Cardiac fibroblast (primary cell): ENCODE results near the gene LRTM1.

Source experiments
- DNase-seq, 2 donors: peaks; one replicate each; pipeline versions ENCODE4 v3.0.0 to v3.0.0-alpha.2; 2010; ENCODE audit warnings: low read depth in 2 of 2
- H3K4me3 ChIP-seq, 2 donors: replicated peaks in 1 of 2; 1 replicate in 1 of 2; 2 replicates in 1 of 2; pipeline ENCODE4 v1.5.1; 2011; ENCODE audit warnings: low read depth in 2 of 2, low read length in 2 of 2, mild to moderate bottlenecking in 2 of 2, moderate library complexity in 1 of 2
- TF ChIP-seq, protein P1 (sequence below): IDR thresholded peaks from one replicate; pipeline ENCODE4 v1.5.1; 2011; ENCODE audit warnings: low read depth, mild to moderate bottlenecking, low read length, inconsistent platforms

The LRTM1 gene

DNA sequence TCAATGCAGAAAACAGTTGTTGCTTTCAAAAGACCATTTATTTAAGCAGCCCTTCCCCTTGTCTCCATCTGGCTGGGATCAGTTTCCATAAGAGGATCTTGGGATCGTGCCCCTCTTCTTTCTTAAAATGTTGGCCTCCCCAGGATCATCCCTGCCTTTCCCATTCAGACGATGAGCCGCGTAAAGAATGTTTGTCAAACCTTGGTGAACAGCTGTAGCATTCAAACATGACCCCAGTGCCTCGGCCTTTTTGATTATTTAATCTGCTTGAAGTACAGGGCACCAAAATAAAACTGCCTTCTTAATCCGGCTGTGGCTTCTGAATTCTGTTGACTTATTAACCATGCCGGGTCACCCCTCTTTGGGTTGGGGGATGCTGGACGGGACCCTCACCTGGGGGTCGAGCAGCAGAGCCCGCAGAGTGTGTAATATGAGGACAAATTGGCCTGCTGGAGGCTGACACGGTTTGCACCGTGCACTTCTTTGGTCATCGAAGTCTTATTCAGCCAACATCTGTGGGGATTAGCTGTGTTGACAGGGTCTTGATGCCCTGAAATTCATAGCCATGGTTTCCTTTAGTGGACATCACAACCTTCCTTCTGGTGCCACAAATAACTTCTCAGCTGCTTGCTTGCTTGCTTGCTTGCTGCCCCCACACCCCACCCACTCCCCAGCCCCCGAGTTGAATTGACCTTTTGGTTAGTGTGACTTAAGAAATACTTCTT is at the start of gene LRTM1:
LRTM1 (minus strand) TSS at position 14 of the 725 bp plus-strand sequence. CDS start 148 bp downstream, outside the sequence.
- DNase-seq = no peak
- TF ChIP-seq, protein P1, sequence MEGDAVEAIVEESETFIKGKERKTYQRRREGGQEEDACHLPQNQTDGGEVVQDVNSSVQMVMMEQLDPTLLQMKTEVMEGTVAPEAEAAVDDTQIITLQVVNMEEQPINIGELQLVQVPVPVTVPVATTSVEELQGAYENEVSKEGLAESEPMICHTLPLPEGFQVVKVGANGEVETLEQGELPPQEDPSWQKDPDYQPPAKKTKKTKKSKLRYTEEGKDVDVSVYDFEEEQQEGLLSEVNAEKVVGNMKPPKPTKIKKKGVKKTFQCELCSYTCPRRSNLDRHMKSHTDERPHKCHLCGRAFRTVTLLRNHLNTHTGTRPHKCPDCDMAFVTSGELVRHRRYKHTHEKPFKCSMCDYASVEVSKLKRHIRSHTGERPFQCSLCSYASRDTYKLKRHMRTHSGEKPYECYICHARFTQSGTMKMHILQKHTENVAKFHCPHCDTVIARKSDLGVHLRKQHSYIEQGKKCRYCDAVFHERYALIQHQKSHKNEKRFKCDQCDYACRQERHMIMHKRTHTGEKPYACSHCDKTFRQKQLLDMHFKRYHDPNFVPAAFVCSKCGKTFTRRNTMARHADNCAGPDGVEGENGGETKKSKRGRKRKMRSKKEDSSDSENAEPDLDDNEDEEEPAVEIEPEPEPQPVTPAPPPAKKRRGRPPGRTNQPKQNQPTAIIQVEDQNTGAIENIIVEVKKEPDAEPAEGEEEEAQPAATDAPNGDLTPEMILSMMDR = no peak
- H3K4me3 ChIP-seq = no peak within 1 kb of the TSS

DNA sequence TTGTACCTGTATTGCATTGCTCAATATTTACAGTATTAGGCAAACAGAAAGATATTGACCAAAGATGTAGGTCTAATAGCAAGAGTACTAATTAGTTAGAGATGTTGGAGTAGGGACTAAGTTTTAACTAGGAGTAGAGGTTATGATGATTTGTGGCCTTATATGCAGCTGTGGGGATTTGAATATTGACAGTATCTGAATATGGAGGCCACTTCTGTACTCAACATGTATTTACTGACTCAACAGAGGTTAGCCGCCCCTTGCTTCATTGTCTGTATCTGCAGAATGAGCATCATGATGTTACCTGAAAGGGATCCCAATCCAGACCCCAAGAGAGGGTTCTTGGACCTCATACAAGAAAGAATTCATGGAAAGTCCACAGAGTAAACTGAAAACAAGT is 49.6 kb upstream of the LRTM1 start:
- no peak overlapping the region for H3K4me3 ChIP-seq
- TF ChIP-seq, protein P1 = no peak
- DNase-seq = no peak

DNA sequence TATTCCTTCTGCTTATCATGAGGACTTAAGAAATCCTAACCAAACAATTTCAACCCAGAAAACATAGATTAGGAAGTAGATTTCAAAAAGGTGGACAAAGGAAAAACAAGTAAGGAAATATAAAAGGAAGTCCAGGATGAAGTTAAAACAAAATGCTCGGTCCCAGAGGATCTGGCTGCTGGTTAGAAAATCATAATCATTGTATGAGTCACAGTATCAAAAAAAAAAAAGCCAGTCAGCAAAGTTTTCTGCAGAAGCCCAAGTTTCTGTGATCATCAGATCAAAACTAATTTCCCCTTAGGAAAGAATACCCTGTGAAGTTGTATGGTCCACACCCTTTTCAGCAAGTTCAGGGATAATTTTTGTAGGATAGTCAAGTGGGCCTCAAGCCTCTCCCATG is 43.0 kb upstream of the LRTM1 start:
- TF ChIP-seq, protein P1 = no peak
- no peak overlapping the region for H3K4me3 ChIP-seq
- DNase-seq = peak; percentile 43 to 55

DNA sequence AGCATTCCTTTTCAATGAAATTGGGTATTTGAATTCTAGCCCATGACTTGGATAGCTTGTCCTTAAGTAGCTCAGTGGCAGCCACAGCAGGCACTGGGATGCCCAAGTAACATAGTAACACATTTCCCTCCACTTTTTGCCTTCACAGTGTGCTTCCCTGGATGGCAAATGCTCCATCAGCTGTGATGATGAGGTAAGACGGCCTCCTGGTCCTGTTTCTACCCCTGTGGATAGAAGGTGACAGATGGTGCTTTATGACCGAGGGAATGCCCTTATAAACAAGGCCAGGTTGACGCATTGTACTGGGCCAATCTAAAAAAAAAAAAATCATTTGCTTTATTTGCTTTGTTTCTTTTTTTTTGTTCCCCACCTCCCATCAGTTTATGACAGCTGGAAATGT is 41.8 kb upstream of the LRTM1 start:
- H3K4me3 ChIP-seq = no peak overlapping the region
- TF ChIP-seq, protein P1 = no peak
- DNase-seq = no peak

DNA sequence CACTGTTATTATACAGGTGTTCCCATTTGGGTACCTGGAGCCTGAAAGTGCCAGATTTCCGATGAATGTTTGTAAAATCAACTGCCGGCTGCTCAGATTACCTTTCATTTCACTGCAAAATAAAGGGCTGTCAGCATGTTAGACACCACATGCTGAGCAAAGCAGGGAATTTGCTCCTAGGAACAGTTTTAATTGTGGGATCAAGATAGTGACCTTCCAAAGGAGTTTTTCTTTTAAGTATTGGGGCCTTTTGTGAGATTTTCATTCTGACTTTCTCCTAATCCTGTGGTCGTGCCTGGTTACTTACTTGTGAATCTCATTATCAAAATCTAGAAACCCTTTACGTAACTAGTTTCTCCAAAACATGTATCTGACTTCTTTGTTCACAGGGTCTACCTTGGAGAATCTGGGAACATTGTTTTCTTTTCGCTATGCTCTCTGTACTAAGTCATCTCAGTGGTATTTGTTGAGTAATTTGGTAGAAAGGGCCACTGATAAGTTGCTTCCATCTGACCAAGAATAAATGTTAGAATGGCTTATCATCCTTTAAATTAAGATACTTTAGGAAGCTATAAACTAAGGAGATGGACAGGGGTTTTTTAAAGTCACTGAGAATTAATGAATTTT is 40.8 kb upstream of the LRTM1 start:
- no peak overlapping the region for H3K4me3 ChIP-seq
- DNase-seq = peak; percentile 58 to 81
- TF ChIP-seq, protein P1 = no peak

DNA sequence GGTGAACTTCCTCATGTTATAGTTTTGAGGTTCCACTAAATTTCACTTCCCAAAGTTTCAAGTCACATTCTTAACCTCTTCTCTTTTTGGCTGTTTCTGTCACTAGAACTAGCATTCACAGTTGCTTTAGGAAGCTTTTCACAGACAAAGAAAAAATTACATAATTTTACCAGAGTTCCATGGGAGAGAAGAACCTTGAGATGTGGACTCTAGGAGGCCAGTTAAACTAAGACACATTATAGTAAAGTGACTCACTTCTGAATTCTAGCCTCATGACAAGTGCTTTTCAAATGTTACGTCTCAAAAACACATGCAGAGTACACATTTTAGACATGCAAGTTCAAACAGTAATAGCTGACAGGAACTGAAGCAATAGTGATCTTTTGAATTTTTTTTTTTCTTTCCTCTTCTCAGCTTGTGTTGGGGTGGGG is 39.9 kb upstream of the LRTM1 start:
- peak in 1 of 2 donors; percentile 74 for DNase-seq
- H3K4me3 ChIP-seq = no peak overlapping the region
- TF ChIP-seq, protein P1 = no peak
